ENCODE measurements around the gene C6orf132.

The C6orf132 gene

DNA sequence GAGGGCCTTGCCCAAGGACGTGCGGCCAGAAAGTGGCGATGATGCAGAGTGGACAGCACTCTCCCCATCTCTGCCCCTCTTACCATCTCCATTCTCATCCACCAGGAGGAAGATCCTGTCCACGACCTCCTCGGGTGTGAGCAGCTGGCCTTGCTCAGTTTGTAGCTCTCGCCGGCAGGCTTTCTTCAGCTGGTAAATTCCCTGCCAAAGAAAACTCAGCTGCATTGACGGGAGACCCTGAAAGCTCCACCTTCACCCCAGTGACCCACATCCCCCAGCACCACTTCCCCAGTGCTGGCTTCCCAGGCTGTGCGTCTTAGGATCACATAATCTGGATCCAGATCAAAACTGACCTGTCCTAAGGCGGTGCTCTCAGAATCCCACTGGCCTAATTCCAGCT lies 43.2 kb upstream of the C6orf132 start:
- Histone ChIP-seq H3K27me3 (ENCODE audit: control insufficient read depth, low read length) (no peaks in the 10 kb centered on the region), H3K4me2 (ENCODE audit: low read length) (no peak overlapping the region), H3K27ac (ENCODE audit: low read depth, low read length) (no peak overlapping the region), H3K4me1 (ENCODE audit: control insufficient read depth, low read length) (no peaks in the 10 kb centered on the region), H3K9me3 (ENCODE audit: control insufficient read depth, insufficient read depth, low read length) (no peaks in the 10 kb centered on the region), H4K20me1 (ENCODE audit: control insufficient read depth, insufficient read depth, low read depth, low read length) (no peaks in the 10 kb centered on the region), H3K4me3 (ENCODE audit: low read length) (no peak overlapping the region), H3K36me3 (ENCODE audit: control insufficient read depth, low read length) (no peaks in the 10 kb centered on the region), H3K9me2 (replicated peaks; ENCODE audit: control insufficient read depth, low read length) (no peaks in the 10 kb centered on the region), H3F3A (ENCODE audit: control insufficient read depth, insufficient read depth) (no peaks in the 10 kb centered on the region), H3K79me2 (ENCODE audit: control insufficient read depth, low read length) (no peaks in the 10 kb centered on the region)
- no peak for TF ChIP-seq EZH2phosphoT487 (IDR thresholded peaks at IDR 0.05; ENCODE audit: borderline replicate concordance, low read length)
- TF ChIP-seq, protein P1, sequence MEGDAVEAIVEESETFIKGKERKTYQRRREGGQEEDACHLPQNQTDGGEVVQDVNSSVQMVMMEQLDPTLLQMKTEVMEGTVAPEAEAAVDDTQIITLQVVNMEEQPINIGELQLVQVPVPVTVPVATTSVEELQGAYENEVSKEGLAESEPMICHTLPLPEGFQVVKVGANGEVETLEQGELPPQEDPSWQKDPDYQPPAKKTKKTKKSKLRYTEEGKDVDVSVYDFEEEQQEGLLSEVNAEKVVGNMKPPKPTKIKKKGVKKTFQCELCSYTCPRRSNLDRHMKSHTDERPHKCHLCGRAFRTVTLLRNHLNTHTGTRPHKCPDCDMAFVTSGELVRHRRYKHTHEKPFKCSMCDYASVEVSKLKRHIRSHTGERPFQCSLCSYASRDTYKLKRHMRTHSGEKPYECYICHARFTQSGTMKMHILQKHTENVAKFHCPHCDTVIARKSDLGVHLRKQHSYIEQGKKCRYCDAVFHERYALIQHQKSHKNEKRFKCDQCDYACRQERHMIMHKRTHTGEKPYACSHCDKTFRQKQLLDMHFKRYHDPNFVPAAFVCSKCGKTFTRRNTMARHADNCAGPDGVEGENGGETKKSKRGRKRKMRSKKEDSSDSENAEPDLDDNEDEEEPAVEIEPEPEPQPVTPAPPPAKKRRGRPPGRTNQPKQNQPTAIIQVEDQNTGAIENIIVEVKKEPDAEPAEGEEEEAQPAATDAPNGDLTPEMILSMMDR (IDR thresholded peaks at IDR 0.05; ENCODE audit: low read depth, low read length, poor library complexity, severe bottlenecking), result no peak

DNA sequence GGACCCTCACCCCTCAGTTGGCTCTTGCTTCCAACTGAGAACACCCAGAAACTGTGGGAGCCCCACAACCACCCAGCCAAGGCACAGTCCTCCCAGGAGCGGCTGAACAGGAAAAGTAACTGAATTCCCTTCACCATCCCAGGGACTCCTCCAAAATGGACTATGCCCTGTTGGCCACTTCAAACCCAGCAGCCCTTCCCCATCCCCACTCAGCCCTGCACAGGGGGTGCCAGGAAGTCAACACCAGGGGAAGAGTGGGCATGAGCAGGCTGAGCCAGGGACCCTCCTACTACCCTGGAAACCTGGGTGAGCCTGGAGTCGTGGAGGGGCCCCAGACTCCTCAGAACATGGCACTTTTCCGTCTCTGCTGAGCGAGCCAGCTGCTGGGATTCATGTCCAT lies 42.1 kb upstream of the C6orf132 start:
- no peaks in the 10 kb centered on the region for H3K9me3 ChIP-seq (ENCODE audit: control insufficient read depth, insufficient read depth, low read length)
- H3K4me3 ChIP-seq (ENCODE audit: low read length), result no peak overlapping the region
- no peaks in the 10 kb centered on the region for H3K79me2 ChIP-seq (ENCODE audit: control insufficient read depth, low read length)
- H3K4me1 ChIP-seq (ENCODE audit: control insufficient read depth, low read length), result no peaks in the 10 kb centered on the region
- no peaks in the 10 kb centered on the region for H3K27me3 ChIP-seq (ENCODE audit: control insufficient read depth, low read length)
- no peaks in the 10 kb centered on the region for H3K9me2 ChIP-seq (replicated peaks; ENCODE audit: control insufficient read depth, low read length)
- no peaks in the 10 kb centered on the region for H3K36me3 ChIP-seq (ENCODE audit: control insufficient read depth, low read length)
- no peak overlapping the region for H3K27ac ChIP-seq (ENCODE audit: low read depth, low read length)
- H3K4me2 ChIP-seq (ENCODE audit: low read length), result no peak overlapping the region
- TF ChIP-seq, protein P1 (IDR thresholded peaks at IDR 0.05; ENCODE audit: low read depth, low read length, poor library complexity, severe bottlenecking), result no peak
- no peak for TF ChIP-seq EZH2phosphoT487 (IDR thresholded peaks at IDR 0.05; ENCODE audit: borderline replicate concordance, low read length)
- H3F3A ChIP-seq (ENCODE audit: control insufficient read depth, insufficient read depth), result no peaks in the 10 kb centered on the region
- no peaks in the 10 kb centered on the region for H4K20me1 ChIP-seq (ENCODE audit: control insufficient read depth, insufficient read depth, low read depth, low read length)

DNA sequence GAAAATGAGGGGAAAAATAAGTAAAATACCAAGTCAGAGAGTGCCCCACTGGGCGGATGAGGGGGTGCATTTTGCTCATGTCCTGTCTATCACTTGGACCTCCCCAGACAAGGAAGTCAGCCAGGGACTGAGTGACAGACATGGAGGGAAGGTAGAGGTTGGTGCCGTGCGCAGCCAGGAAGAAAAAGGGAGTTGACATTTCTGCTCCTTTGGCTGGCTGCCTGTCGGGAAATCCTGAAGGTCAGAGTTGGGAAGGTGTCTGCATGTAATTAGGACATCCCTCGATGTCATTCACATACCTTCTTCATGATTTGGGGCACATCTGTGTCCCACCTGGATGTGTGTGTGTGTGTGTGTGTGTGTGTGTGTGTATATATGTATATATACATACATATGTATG lies 39.7 kb upstream of the C6orf132 start:
- Histone ChIP-seq H3K9me2 (replicated peaks; ENCODE audit: control insufficient read depth, low read length) (no peaks in the 10 kb centered on the region), H3K4me1 (ENCODE audit: control insufficient read depth, low read length) (peaks cover 2% of the 10 kb centered on the region), H3K36me3 (ENCODE audit: control insufficient read depth, low read length) (no peaks in the 10 kb centered on the region), H3K79me2 (ENCODE audit: control insufficient read depth, low read length) (no peaks in the 10 kb centered on the region), H4K20me1 (ENCODE audit: control insufficient read depth, insufficient read depth, low read depth, low read length) (no peaks in the 10 kb centered on the region), H3K4me3 (ENCODE audit: low read length) (no peak overlapping the region), H3K27me3 (ENCODE audit: control insufficient read depth, low read length) (no peaks in the 10 kb centered on the region), H3K27ac (ENCODE audit: low read depth, low read length) (no peak overlapping the region), H3K9me3 (ENCODE audit: control insufficient read depth, insufficient read depth, low read length) (no peaks in the 10 kb centered on the region), H3K4me2 (ENCODE audit: low read length) (no peak overlapping the region), H3F3A (ENCODE audit: control insufficient read depth, insufficient read depth) (no peaks in the 10 kb centered on the region)
- TF ChIP-seq EZH2phosphoT487 (IDR thresholded peaks at IDR 0.05; ENCODE audit: borderline replicate concordance, low read length), result no peak
- TF ChIP-seq, protein P1 (IDR thresholded peaks at IDR 0.05; ENCODE audit: low read depth, low read length, poor library complexity, severe bottlenecking), result no peak

DNA sequence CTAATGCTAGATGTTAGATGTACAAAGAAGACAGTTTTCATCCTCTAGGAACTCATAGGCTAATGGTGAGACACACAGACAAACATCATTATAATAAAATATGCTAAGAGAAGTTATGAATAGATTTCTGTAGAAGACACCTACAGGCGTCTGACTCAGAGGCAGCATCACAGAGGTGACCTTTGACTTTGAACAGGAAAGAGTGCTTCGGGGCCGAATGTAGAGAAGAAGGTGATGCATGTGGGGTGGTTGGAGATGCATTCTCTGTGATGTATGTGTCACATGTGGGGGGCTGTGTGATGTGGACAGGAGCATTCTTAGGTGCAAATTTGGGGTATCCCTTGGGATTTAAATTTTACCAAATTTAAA lies 37.5 kb upstream of the C6orf132 start:
- H3K4me2 ChIP-seq (ENCODE audit: low read length), result no peak overlapping the region
- H3K9me3 ChIP-seq (ENCODE audit: control insufficient read depth, insufficient read depth, low read length), result no peaks in the 10 kb centered on the region
- TF ChIP-seq, protein P1 (IDR thresholded peaks at IDR 0.05; ENCODE audit: low read depth, low read length, poor library complexity, severe bottlenecking), result no peak
- no peak for TF ChIP-seq EZH2phosphoT487 (IDR thresholded peaks at IDR 0.05; ENCODE audit: borderline replicate concordance, low read length)
- no peak overlapping the region for H3K4me3 ChIP-seq (ENCODE audit: low read length)
- no peak overlapping the region for H3K27ac ChIP-seq (ENCODE audit: low read depth, low read length)
- H3K27me3 ChIP-seq (ENCODE audit: control insufficient read depth, low read length), result no peaks in the 10 kb centered on the region
- H3K4me1 ChIP-seq (ENCODE audit: control insufficient read depth, low read length), result peaks cover 8% of the 10 kb centered on the region
- no peaks in the 10 kb centered on the region for H3K9me2 ChIP-seq (replicated peaks; ENCODE audit: control insufficient read depth, low read length)
- no peaks in the 10 kb centered on the region for H3K79me2 ChIP-seq (ENCODE audit: control insufficient read depth, low read length)
- no peaks in the 10 kb centered on the region for H3K36me3 ChIP-seq (ENCODE audit: control insufficient read depth, low read length)
- no peaks in the 10 kb centered on the region for H3F3A ChIP-seq (ENCODE audit: control insufficient read depth, insufficient read depth)
- H4K20me1 ChIP-seq (ENCODE audit: control insufficient read depth, insufficient read depth, low read depth, low read length), result no peaks in the 10 kb centered on the region

Measured in DOHH2 (cell line).